ENCODE data around the gene EARS2.
"Not testable (repeated sequence)": the region's sequence is repeated elsewhere in the genome, so short reads cannot be mapped to it uniquely, and the experiment has no call there.

EARS2 gene

DNA sequence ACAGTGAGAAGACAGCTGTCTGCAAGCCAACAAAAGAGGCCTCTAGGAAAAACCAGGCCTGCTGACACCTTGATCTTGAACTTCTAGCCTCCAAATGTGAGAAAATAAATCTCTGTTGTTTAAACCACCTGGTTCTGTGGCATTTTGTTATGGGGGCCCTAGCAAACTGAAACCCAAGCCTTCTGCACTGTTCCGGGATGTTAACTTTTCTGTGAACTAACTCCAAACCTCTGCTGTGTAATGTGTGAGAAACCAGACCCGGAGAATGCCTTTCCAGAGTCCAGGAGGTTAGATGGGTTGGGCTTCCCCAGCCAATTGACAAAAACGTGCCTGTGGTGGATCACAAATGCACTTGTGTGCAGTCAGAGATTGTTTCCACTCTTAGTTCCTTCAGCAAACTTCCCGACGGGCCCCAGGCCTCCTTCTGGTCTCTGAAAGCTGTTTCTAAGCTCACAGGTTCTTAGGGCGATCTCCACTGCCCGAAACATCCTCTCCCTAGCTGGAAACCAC lies 33.2 kb downstream of the EARS2 start:
- no peak for DNase-seq

DNA sequence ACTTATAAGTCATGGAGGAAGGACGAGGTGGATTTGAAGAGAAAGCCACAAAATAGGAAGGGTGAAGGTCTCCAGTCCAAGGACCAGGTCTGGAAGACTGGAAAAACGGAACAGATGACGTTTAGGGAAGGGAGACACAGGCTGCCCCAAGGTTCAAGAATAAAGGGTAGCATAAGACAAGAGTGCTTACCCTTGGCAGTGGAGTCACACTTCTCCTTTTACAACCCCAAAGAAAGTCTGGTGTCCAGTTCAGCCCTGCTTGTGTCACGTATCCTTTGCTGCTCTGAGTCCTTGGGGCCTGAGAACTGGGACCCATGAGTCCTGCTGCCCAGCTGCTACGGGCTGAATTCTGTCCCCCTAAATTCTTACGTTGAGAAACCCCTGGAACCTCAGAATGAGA lies 33.8 kb downstream of the EARS2 start:
- DNase-seq, result no peak

DNA sequence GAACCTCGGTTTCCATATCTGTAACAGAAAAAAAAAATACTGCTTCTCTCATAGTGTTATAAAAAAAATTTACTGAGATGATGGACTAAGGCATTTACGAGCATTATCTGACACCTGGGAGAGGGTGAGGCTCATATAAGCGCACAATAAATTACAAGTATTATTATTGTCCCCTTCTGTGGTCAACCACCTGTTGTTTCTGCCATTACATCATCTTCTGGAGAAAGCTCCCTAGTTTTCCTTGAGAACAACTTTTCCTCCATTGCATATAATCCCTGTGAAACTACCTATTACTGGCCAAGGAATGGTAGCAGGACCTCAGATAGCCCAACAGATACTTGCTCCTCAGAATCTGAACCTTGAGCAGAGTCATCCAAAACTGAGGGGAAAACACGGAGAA lies 35.2 kb downstream of the EARS2 start:
- no peak for DNase-seq

DNA sequence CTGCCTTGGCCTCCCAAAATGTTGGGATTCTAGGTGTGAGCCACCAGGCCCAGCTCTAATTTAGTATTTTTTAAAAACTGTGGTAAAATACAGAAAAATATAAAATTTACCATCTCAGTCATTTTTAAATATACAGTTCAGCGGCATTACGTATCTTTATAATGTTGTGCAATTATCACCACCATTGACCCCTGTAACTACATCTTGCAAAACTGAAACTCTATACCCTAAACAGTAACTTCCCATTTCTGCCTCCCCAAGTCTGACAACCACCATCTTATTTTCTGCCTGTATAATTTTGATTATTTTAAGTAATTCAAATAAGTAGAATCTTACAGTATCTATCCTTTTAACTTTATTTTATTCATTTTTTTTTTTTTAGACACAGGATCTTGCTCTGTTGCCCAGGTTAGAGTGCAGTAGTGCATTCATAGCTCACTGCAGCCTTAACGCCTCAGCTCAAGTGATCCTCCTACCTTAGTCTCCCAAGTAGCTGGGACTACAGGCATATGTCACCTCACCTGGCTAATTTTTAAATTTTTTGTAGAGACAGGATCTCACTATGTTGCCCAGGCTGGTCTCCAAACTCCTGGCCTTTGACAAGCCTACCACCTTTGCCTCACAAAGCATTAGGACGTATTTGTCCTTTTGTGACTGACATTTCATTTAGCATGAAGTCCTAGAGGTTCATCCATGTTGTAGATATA lies 36.0 kb downstream of the EARS2 start:
- no peak for DNase-seq

DNA sequence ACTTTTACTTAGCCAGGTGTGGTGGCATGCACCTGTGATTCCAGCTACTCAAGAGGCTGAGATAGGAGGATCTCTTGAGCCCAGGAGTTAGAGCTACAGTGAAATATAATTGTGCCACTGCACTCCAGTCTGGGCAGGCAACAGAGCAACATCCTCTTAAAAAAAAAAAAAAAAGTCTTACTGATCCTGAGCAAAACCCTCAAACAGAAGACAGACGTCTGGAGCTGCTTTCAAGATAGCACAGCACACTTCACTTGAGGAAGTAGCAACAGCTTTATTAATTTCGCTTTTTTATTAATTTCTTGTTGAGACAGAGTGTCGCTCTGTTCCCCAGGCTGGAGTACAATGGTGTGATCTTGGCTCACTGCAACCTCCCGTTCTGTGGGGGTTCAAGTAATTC lies 36.6 kb downstream of the EARS2 start:
- no peak for DNase-seq

DNA sequence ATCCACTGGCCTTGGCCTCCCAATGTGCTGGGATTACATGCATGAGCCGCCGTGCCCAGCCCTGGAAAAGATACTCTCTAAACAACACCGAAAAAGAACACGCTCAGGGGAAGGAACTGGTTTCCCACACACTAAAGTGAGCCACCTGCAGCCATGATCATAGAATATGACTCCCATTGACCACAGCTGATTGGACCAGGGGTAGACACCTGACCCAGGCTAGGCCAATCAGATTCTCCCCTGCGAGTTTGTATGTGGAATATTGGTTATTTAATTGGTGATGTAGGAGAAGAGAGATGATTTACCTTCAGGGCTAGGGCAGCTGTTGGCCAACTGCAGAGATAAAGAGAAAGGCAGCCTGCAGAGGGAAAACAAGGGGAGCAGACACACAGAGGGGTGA lies 37.9 kb downstream of the EARS2 start:
- no peak for DNase-seq

DNA sequence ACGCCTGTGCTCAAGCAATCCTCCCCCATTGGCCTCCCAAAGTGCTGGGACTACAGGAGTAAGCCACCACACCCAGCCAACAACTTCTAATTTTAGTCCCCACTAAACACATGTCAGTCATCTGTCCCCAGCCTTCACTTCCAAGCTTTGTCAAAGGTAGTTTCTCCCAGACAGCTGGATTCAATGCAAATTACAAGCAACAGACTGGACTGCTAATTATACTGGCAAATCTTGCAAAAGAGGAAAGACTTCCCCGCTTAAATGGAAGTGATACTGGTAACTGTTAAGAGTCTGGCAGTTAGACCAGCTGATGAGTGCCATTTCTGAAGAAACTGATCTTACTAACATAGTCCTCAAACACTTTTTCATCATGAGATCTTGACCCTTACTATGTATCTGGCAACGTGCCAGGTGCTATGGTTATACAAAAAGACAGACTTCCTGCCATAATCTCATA lies 38.7 kb downstream of the EARS2 start:
- DNase-seq, result no peak

DNA sequence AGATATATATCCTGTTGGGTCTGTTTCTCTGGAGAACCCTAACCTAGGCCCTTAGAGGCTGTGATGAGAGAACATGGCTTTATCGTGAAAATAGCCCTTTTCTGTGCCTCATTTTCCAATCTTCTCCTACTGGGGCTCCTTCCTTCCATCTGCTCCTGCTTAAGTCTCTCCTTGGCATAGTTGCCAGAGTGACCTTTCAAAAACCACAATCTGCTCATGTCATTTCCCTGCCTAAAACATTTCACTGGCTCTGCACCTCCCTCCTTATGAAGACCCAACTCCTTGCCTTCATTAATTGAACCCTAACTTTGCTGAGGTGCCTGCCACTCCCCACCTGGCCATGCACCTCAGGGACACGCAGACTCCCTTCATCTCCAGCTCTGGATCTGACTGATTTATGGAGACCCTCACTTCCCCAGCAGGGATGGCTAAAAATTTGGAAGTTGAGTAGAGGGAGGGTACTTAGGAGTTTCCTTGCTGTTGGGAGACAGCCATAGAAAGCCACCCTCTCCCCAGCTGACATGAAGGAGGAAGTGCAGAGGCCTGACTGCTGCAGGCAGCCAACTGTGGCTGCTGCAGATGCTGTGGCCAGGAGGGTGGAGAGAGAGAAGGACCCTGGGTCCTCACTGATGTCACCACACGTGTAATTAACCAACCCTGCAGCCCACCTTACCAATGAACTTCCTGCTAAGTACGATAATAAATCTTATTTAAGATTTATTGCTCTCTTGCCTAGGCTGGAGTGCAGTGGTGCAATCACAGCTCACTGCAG lies 40.6 kb downstream of the EARS2 start:
- DNase-seq, result no peak

DNA sequence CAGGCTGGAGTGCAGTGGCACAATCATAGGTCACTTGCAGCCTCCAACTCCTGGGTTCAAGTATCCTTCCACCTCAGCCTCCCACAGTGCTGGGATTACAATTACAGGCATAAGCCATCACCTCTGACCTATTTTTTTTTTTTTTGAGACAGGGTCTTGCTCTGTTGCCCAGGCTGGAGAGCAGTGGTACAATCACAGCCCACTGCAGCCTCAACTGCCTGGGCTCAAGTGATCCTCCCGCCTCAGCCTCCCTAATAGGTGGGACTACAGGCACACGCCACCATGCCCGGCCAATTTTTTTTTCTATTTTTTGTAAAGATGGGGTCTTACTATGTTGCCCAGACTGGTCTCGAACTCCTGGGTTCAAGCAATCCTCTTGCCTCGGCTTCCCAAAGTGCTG lies 41.3 kb downstream of the EARS2 start:
- DNase-seq, result no peak

DNA sequence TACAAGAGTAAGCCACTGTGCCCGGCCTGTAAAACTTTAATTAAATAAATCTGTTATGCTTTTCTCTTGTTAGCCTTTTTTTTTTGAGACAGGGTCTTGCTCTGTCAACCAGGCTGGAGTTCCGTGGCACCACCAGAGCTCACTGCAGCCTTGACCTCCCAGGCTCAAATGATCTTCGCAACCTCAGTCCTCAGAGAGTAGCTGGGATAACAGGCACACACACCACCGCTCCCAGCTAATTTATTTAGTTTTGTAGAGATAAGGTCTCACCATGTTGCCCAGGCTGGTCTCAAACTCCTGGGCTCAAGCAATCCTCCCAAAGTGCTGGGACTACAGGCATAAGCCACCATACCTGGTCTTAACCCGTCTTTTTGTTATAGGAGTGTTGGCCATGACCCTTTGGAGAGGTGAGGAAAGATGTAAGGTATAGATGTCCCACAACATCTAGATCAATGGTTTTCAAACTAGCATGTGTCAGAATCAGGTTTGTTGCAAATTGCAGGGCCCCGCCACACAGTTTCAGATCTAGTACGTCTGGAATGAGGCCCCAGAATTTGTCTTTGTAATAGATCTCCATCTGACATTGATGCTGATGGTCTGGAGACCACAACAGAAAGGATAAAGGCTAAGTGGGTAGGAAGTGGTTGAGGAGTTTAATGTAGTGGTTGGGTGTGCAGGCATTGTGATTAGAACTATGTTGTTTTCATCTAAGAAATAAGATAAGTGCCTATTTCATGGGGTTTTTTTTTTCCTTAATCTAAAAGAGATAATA lies 42.6 kb downstream of the EARS2 start:
- DNase-seq, result no peak

DNA sequence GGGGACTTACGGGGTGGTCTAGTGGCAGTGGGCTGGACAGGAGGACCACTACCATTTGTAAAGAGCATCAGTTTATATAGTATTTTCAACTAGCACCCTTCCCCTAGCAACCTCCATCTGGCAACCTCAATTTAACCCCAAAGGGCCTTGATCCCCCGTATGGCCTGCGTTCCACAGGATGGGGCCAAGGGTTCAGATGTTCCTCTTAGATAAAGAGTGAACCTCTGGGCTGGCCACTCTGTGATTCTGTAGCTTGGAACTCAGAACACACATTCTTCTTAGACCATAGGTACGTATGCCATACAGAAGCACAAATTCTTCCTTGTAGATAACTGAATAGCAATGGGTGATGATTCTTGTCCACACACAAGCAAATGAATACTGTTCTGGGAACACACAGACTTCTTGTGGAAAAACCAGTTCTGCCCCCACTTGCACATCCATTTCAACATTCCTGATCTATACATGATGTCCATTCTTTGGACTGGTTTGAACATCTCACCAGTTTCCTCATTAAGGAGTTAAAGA lies 44.9 kb downstream of the EARS2 start:
- no peak for DNase-seq

DNA sequence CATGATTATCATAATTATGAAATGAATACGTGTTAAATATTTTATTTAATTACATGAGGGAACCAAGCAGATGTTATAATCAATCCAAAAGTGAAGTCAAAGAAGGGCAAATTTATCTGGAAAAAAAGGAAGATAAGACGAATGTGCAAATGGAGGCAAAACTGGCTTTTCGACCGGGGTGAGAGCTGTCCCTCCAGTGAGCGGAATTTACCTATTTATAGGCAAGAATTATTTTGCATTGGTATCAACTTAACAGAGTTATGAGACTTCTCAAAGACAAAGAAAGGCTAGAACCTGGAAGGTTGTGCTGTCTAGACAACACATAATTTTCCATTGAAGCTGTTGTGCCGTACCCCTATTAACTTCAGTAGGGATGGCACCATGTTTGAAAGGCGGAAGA lies 45.4 kb downstream of the EARS2 start:
- DNase-seq, result no peak

DNA sequence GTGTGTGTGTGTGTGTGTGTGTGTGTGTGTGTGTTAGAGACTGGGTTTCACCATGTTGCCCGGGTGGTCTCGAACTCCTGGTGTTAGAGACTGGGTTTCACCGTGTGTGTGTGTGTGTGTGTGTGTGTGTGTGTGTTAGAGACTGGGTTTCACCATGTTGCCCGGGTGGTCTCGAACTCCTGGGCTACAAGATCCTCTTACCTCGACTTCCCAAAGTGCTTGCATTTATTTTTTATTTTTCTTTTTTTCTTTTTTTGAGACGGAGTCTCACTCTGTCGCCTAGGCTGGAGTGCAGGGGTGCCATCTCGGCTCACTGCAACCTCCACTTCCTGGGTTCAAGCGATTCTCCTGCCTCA lies 46.3 kb downstream of the EARS2 start:
- DNase-seq, result not testable (repeated sequence)

DNA sequence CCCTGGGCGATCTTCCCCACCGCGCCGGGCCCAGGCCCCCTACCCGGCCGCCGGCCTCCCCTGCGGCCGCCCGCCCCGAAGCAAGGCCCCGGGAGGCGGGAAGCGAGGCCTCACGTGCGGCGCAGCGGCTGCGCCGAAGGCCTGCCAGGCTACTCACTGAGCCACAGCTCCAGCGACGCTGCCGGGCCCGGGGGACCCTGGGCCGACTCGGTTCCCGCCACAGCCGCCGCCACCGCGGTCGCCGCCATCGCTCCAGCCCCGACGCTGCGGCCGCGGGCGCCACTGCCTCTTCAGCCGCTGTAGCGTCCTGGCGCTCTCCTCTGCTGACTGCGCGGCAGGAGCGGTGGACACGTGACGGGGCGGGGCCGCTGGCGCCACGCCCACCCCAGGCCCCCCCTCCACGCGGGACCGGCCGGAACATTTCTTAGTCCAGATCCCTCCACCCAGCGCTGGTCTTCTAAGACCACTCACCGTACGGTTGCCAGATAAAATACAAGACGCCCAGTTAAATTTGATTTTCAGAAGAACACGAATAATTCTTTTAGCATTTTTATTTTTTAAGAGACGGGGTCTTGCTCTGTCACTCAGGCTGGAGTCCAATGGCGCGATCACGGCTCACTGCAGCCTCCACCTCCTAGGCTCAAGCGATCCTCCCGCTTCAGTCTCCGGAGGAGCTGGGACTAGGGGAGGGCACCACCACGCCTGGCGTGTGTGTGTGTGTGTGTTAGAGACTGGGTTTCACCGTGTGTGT lies 46.8 kb downstream of the EARS2 start, which contains the start of gene GGA2:
Gene GGA2, minus strand, starts transcription at position 331 of the 751 bp plus-strand sequence. Its CDS starts 83 bp downstream, at position 248.
- no peak for DNase-seq

DNA sequence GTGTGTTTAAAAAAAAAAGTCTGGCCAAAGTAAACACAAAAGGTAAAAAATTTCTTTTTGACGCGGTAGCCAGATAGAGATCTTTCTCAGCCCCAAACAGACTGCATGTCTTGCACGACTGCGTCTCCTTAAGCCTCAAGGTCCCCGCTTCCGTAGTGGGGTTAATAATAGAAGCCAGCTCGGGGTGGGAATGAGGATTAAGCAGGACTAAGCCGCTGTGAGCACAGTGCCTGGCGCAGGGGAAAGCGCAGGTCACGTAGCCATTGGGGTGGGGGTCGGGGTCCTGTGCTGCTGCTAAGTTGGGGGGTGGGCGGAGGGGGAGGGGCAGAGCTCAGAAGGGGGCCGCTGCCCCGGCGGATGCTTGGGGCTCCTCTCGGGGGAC lies 47.4 kb downstream of the EARS2 start:
- DNase-seq, result no peak

DNA sequence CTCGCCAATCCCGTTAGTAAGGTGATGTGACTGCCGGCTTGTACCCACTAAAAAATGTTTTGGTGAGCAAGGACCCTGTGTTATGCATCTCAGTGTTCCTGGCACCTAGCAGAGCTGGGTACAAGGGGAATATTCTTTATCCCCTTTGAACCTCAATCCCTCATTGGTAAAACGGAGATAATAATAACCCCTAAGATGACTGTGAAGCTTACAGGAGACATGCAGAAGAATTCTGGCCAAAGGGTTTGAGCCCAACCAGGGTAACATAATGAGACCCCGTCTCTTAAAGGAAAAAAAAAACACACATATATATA lies 47.8 kb downstream of the EARS2 start:
- DNase-seq, result no peak

DNA sequence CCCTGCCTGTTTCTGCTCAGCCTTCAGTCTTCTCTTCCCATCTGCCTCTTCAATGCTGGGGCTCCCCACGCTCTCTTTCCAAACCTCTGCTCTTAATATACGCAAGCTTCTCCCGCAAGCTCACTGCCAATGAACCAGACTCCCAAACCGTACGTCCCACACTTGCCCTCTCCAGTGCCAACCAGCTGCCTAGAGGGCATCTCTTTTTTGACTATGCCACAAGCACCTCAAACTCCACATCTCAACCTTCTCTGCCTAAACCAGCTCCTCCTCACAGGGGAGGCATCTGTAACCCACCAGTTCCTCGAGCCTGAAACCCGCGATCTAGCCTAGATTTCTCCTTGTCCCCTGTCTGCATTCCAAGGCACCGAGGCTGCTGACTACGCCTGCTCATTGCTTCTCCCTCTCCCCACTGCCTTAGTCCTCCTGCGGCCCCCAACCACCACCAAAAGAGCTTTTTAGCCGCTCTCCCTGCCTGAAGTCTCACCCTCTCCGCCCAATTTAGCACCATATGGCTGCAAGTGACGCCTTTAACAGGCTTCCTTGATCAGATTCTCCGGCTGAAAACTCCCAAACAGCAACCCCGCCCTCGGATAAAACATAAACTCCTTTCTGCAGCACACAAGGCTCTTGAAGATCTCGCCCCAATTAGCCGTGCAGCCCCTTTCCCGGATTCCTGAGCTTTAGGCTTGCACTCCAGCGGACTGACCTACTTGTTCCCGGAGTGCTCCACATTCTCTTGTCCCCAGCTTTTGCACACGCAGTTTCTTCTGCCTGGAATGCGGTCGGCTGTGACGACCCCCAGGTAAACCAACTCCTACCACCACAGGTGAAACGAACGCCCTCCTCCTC lies 48.3 kb downstream of the EARS2 start:
- DNase-seq, result no peak

DNA sequence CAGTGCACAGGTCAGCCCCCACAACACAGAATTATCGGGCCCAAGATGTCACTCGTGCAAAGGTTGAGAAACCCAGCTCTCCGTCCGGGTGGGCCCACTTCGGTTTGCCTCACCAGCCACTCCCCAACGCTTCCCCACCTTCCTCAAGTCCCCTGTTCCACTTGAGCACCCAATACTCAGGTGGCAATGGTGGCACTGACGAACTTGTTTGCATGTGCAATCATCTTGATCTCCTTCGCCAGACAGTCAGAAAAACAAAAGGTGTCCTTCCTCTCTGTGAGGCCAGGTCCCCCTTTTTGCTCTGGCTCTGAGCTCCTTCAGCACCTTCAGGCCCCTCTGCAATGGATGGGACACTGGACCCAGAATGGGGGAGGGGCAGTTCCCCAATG lies 50.5 kb downstream of the EARS2 start:
- no peak for DNase-seq

DNA sequence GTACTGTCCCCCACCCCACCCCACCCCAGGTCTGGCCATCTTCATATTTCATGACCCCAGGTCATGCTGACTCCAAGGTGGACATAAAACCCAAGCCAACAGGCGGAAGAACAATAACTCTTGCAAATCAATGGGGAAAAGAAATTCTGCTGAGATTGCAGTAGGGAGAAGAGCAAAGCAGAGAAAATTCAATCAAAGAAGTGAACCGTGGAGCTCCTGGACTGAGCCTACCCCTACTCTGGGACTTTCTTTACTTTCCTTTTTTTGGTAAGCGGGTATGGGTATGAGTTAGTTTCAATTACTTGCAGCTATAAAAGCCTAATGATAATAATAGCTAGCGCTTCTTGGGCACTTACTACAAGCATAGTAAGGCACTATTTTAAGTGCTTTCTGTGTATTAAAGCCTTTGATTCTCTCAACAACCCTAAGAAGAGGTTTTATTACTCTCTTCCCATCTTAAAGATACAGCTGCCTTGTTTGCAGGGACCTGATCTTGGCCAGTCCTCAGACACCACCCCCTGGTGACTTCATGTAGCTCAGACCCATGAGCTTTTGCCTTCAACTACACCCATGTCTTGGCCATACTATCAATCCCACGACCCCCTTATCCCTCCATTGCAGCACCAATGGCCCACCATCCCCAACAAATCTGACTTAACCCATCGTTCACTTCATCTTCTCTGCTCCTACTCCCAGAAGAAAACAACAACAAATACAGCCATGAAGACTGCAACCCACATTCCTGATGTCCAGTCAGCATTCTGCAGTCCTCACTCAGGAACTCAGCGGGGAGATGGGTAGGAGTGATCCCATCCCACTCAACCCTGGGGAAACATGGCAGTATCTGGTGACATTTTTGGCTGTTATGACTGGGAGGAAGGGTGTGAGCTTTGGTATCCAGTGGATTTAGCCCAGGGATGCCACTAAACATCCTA lies 51.2 kb downstream of the EARS2 start:
- no peak for DNase-seq

DNA sequence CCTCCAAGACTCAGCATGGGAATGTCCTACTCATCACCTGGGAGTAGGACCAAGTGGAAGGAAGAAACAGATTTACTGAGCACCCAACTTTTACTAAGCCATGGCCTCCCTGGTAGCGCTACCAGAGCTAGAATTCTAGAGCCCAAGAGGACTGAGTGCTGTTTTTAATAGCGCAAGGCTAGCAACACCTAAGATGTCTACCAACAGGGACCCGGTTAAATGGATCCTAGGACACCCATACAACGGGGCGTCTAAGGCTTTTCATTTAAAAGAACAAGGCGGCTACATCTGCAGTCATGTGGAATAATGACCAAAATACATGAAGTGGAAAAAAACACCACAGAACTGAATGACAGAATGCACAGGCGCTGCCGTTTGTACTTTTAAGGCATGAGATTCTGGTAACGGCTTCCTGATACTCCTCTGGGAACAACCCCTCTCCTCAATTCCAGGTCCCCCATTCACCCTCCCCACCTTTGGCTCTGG lies 51.9 kb downstream of the EARS2 start:
- DNase-seq, result no peak

Data from NCI-H1436 treated with DMSO at 0.1 percent for 48 hours (cell line).